Measurements from ENCODE around the gene TCF20.

DNA sequence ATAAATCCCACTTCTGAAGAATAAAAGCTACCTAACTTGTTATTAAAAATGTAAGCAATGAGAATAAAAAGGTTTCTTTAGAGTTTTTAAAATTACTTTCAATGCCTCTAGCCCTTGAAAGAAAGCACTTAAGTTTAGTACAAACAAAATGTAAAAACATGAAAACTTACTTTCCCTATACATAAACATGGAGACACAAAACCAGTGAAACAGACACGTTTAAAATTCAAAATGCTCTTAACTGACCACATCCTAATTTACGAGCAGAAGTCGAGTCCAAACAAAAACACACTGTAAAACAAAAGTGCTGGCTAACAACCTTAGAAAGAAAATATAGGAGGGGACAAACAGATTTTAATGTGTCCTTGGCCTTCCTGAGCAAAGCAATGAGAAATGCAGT is 36.6 kb downstream of the TCF20 start:
- TF ChIP-seq, protein P1, sequence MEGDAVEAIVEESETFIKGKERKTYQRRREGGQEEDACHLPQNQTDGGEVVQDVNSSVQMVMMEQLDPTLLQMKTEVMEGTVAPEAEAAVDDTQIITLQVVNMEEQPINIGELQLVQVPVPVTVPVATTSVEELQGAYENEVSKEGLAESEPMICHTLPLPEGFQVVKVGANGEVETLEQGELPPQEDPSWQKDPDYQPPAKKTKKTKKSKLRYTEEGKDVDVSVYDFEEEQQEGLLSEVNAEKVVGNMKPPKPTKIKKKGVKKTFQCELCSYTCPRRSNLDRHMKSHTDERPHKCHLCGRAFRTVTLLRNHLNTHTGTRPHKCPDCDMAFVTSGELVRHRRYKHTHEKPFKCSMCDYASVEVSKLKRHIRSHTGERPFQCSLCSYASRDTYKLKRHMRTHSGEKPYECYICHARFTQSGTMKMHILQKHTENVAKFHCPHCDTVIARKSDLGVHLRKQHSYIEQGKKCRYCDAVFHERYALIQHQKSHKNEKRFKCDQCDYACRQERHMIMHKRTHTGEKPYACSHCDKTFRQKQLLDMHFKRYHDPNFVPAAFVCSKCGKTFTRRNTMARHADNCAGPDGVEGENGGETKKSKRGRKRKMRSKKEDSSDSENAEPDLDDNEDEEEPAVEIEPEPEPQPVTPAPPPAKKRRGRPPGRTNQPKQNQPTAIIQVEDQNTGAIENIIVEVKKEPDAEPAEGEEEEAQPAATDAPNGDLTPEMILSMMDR (IDR thresholded peaks at IDR 0.05), result no peak
- no peak for TF ChIP-seq POLR2A (IDR thresholded peaks at IDR 0.05)
